ENCODE measurements around the gene EDEM2.

GRCh38 chr20:35115606-35116005, 31.5 kb downstream of the EDEM2 start:
- TF ChIP-seq MAZ (IDR thresholded peaks at IDR 0.05; ENCODE audit: borderline replicate concordance, low read depth, low read length) (no peak), HDAC2 (IDR thresholded peaks at IDR 0.05) (no peak), ESRRA (IDR thresholded peaks at IDR 0.05; ENCODE audit: borderline replicate concordance, low read length) (no peak)
